A549 (cell line): ENCODE data around the gene TOR2A. TPM values are rescaled to one million over a fixed set of nuclear protein-coding genes. Genes with fewer than 3 reads are reported as not detected.

ENCODE experiments used
- ATAC-seq, 2 experiments: fragments of 200-7000 bp in 1 of 2; fragments of >200 bp in 1 of 2; cut with Nextera tagmentation in 1 of 2; cut with Tn5 transposase in 1 of 2; 3 replicates each; pipeline versions ENCODE4 v1.8.0 to v1.9.1; 2018 to 2020; ENCODE audit warnings: mild to moderate bottlenecking in 1 of 2, moderate library complexity in 1 of 2
- CTCF ChIA-PET: fragments of 300-600 bp; sonication (Branson Sonifier 250); formaldehyde crosslinking; extraction: SDS; loops from one replicate; lab custom pipeline; 2021; ENCODE audit warnings: antibody characterized with exemption, inconsistent platforms; lab: Yijun Ruan, JAX
- POLR2A ChIA-PET: fragments of 350-600 bp; formaldehyde crosslinking; extraction: SDS; loops from one replicate; lab custom pipeline; 2021; ENCODE audit warnings: antibody characterized with exemption, inconsistent platforms; lab: Yijun Ruan, JAX
- DNase-seq, 2 experiments: peaks; one replicate each; pipeline versions ENCODE4 v3.0.0 to v3.0.0-alpha.2; 2011 to 2016; ENCODE audit warnings: low read depth in 1 of 2, low spot score in 1 of 2
- FAIRE-seq: peaks from 2 replicates; lab custom pipeline; 2011; peaks lifted over from hg19 to GRCh38; lab: Jason Lieb, UNC
- H3K27ac ChIP-seq, 2 experiments: fragments of >200 bp; sonication (Bioruptor Twin); formaldehyde crosslinking; 3 replicates each; pipeline ENCODE4 v1.5.1; 2016 to 2017
- H3K4me1 ChIP-seq: fragments of >200 bp; sonication (Bioruptor Twin); formaldehyde crosslinking; 3 replicates; pipeline ENCODE4 v1.6.1; 2016
- H3K4me2 ChIP-seq: fragments of >200 bp; sonication (Bioruptor Twin); formaldehyde crosslinking; 3 replicates; pipeline ENCODE4 v1.6.1; 2016
- H3K4me3 ChIP-seq: fragments of >200 bp; sonication (Bioruptor Twin); formaldehyde crosslinking; 3 replicates; pipeline ENCODE4 v1.5.1; 2016
- H3K9me3 ChIP-seq: fragments of >200 bp; sonication (Bioruptor Twin); formaldehyde crosslinking; 3 replicates; pipeline ENCODE4 v1.6.1; 2016
- CEBPB ChIP-seq, 2 experiments: fragments of >200 bp in 1 of 2; sonication (Bioruptor Twin) in 1 of 2; formaldehyde crosslinking in 1 of 2; IDR thresholded peaks; 2 replicates each; pipeline ENCODE4 v1.6.1; 2012 to 2016
- CHD4 ChIP-seq: fragments of 200-600 bp; sonication (generic); IDR thresholded peaks from 2 replicates; pipeline ENCODE4 v1.6.1; 2016; ENCODE audit warnings: antibody characterized with exemption, mild to moderate bottlenecking, borderline replicate concordance
- EHMT2 ChIP-seq: fragments of 200-600 bp; sonication (generic); IDR thresholded peaks from 2 replicates; pipeline ENCODE4 v1.6.1; 2016; ENCODE audit warnings: antibody characterized with exemption, low read depth, mild to moderate bottlenecking, moderate library complexity
- FOSL2 ChIP-seq, 2 experiments: fragments of 450-650 bp in 1 of 2; fragments of >200 bp in 1 of 2; sonication (Bioruptor Twin) in 1 of 2; formaldehyde crosslinking; IDR thresholded peaks; 2 replicates each; pipeline versions ENCODE4 v1.5.0 to v1.6.1; 2016 to 2020; ENCODE audit warnings: mild to moderate bottlenecking in 1 of 2, moderate library complexity in 1 of 2
- FOXS1 ChIP-seq: fragments of 250-450 bp; sonication (Bioruptor Pico); IDR thresholded peaks from 2 replicates; pipeline ENCODE4 v1.5.0; 2020; ENCODE audit warnings: mild to moderate bottlenecking, moderate library complexity
- HOXA7 ChIP-seq: fragments of 250-450 bp; sonication (Bioruptor Pico); IDR thresholded peaks from 2 replicates; pipeline ENCODE4 v1.5.0; 2020; ENCODE audit warnings: mild to moderate bottlenecking, moderate library complexity
- JUNB ChIP-seq: fragments of >200 bp; sonication (Bioruptor Twin); formaldehyde crosslinking; IDR thresholded peaks from 2 replicates; pipeline ENCODE4 v1.6.1; 2016
- KDM1A ChIP-seq: fragments of 200-600 bp; sonication (generic); IDR thresholded peaks from 2 replicates; pipeline ENCODE4 v1.6.1; 2016; ENCODE audit warnings: low read depth, mild to moderate bottlenecking
- KDM5A ChIP-seq: fragments of 200-600 bp; sonication (generic); IDR thresholded peaks from 2 replicates; pipeline ENCODE4 v1.6.1; 2016; ENCODE audit warnings: antibody characterized with exemption, mild to moderate bottlenecking
- MAFK ChIP-seq: fragments of 450-650 bp; IDR thresholded peaks from 2 replicates; pipeline ENCODE4 v1.6.1; 2014; ENCODE audit not compliant: partially characterized antibody
- MAZ ChIP-seq: fragments of 150-350 bp; IDR thresholded peaks from 2 replicates; pipeline ENCODE4 v1.6.1; 2014; ENCODE audit warnings: antibody characterized with exemption, low read depth, low read length, borderline replicate concordance
- PBX3 ChIP-seq: IDR thresholded peaks from 2 replicates; pipeline ENCODE4 v1.6.1; 2012
- REST ChIP-seq: fragments of 200-600 bp; sonication (generic); IDR thresholded peaks from 2 replicates; pipeline ENCODE4 v1.6.1; 2016; ENCODE audit warnings: antibody characterized with exemption, mild to moderate bottlenecking, moderate library complexity
- SREBF2 ChIP-seq: fragments of 450-650 bp; IDR thresholded peaks from 2 replicates; pipeline ENCODE4 v1.6.1; 2014; ENCODE audit warnings: mild to moderate bottlenecking, moderate library complexity
- ZC3H11A ChIP-seq: fragments of 450-650 bp; IDR thresholded peaks from 2 replicates; pipeline ENCODE4 v1.6.1; 2014; ENCODE audit warnings: antibody characterized with exemption, mild to moderate bottlenecking
- ZFP36 ChIP-seq: fragments of 450-650 bp; IDR thresholded peaks from 2 replicates; pipeline ENCODE4 v1.6.1; 2014; ENCODE audit warnings: borderline replicate concordance; ENCODE audit not compliant: partially characterized antibody
- ZNF302 ChIP-seq: fragments of 250-450 bp; sonication (Bioruptor Pico); IDR thresholded peaks from 2 replicates; pipeline ENCODE4 v1.9.0; 2021; ENCODE audit warnings: inconsistent platforms, mild to moderate bottlenecking, moderate library complexity
- ZSCAN20 ChIP-seq: fragments of 250-450 bp; sonication (Bioruptor Pico); IDR thresholded peaks from 2 replicates; pipeline ENCODE4 v1.8.0; 2022; ENCODE audit warnings: mild to moderate bottlenecking, moderate library complexity
- WGBS: methylation state at CpG from one replicate; pipeline ENCODE4 v1.1.6; 2017; ENCODE audit errors: missing lambda C conversion rate; 5-methylcytosine and 5-hydroxymethylcytosine counted together
- polyA plus RNA-seq, 4 experiments: library from polyadenylated mRNA; depleted of rRNA in 3 of 4; stranded (reverse); fragments of >200 nt; fragmentation: RNase III in 1 of 4; extraction: RNeasy Plus Mini Kit Qiagen cat#74134 plus additional on column Dnase treatment in 1 of 4; gene quantifications; 2 replicates in 3 of 4; 3 replicates in 1 of 4; pipeline ENCODE4 v1.2.3, GENCODE V29; 2011 to 2017
- TF ChIP-seq, protein P1 (sequence below): IDR thresholded peaks from 2 replicates; pipeline ENCODE4 v1.6.1; 2012; ENCODE audit warnings: low read depth, borderline replicate concordance

The TOR2A gene
- polyA plus RNA-seq, 2 of the 4 experiments (the other 2 are of a cell fraction), result 4.9 to 9.6 TPM

- FAIRE-seq (no peak), DNase-seq (no peak), ATAC-seq (no peak)
- ChIA-PET POLR2A (no interaction called here), CTCF (interaction anchor here (1.7 to 3.2 kb wide), 3 partner anchors 8 to 186 kb away, joined by 4 to 13 read pairs (median 7); partner anchors contain the start of gene TOR2A)
- TF ChIP-seq CHD4 (no peak), MAZ (no peak), EHMT2 (no peak), ZSCAN20 (CRISPR knock-in tag) (no peak), CEBPB (IDR thresholded peaks at IDR 0.05) (no peak), KDM5A (no peak), JUNB (no peak), ZNF302 (CRISPR knock-in tag) (no peak), FOSL2 (IDR thresholded peaks at IDR 0.05) (no peak), FOSL2 (CRISPR knock-in tag; IDR thresholded peaks at IDR 0.05) (no peak), FOXS1 (CRISPR knock-in tag) (no peak), KDM1A (no peak), ZFP36 (no peak)
- TF ChIP-seq, protein P1, sequence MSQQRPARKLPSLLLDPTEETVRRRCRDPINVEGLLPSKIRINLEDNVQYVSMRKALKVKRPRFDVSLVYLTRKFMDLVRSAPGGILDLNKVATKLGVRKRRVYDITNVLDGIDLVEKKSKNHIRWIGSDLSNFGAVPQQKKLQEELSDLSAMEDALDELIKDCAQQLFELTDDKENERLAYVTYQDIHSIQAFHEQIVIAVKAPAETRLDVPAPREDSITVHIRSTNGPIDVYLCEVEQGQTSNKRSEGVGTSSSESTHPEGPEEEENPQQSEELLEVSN, result no peak
- WGBS, result 91% methylated on average over 10 of the region's 10 CpGs
- no peaks in the 10 kb centered on the region for H3K4me1 ChIP-seq
- H3K27ac ChIP-seq, result no peak overlapping the region
- no peak overlapping the region for H3K4me2 ChIP-seq
- no peaks in the 10 kb centered on the region for H3K9me3 ChIP-seq
- no peak overlapping the region for H3K4me3 ChIP-seq
These were observed 44.4 kb downstream of the TOR2A start for GRCh38 chr9:127690735-127691134.

- WGBS, result 90% methylated on average over 13 of the region's 13 CpGs
- FAIRE-seq, result no peak
- no peak overlapping the region for H3K27ac ChIP-seq
- TF ChIP-seq MAFK (peak; percentile 78), SREBF2 (no peak), REST (no peak), CHD4 (no peak), EHMT2 (no peak), PBX3 (no peak), HOXA7 (CRISPR knock-in tag) (no peak), ZC3H11A (no peak)
- TF ChIP-seq, all 56 proteins: peak for 1
- DNase-seq, result no peak
- POLR2A ChIA-PET, result no interaction called here
- H3K4me2 ChIP-seq, result no peak overlapping the region
- peaks cover 3% of the 10 kb centered on the region; the same call in 2 of the 3 replicates for H3K4me1 ChIP-seq
- no peaks in the 10 kb centered on the region for H3K9me3 ChIP-seq
- CTCF ChIA-PET, result interaction anchor here (0.6 to 1.7 kb wide), 2 partner anchors 45 to 484 kb away, joined by 3 to 7 read pairs; no protein-coding TSS in a partner anchor
- no peak for ATAC-seq
- no peak overlapping the region for H3K4me3 ChIP-seq
These were observed 45.6 kb downstream of the TOR2A start for GRCh38 chr9:127689329-127690000.
